Measurements from ENCODE around the gene WEE2.
"Not testable (repeated sequence)": the region's sequence is repeated elsewhere in the genome, so short reads cannot be mapped to it uniquely, and the experiment has no call there.

WEE2 gene

DNA sequence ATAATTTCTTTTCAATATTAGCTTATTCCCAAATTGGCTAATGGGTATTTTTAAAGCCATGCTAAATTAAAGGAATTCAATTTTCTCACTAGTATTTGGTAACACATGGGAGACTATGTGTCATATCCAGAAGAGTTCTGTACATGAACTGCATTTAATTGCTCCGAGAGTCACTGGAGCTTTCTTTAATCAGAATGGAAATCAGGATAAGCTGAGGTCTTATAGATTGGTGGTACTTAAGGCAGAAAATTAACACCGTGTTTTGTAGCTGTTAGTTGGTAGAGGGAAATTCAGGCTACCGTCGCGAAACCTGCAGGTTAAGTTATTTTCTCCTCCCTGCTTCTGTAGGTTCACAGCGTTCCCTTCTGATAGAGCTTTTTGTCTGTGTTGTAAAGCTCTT lies at the start of gene WEE2:
TSS of gene WEE2 (plus strand) at position 3 of the 400 bp plus-strand sequence. CDS start 406 bp downstream, outside the sequence.
- no peak for DNase-seq

DNA sequence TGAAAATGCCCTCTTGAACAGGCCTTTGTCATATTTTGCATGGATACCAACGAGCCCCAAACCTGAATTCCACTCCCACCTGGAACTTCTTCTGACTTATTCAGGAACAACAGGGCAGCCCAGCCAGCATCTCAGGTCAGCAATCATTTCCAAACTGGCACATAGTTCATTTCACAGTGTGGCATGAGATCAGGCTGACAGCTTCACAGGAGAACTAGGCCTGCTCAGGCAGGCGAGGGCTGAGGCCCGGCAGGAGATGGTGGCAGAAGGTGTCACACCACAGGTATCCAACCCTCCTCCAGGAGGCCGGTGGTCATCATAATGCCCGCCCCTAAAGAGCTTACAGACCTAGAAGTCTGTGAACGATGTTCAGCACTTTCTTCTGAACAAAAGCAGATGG lies 48.7 kb upstream of the WEE2 start:
- no peak for DNase-seq

DNA sequence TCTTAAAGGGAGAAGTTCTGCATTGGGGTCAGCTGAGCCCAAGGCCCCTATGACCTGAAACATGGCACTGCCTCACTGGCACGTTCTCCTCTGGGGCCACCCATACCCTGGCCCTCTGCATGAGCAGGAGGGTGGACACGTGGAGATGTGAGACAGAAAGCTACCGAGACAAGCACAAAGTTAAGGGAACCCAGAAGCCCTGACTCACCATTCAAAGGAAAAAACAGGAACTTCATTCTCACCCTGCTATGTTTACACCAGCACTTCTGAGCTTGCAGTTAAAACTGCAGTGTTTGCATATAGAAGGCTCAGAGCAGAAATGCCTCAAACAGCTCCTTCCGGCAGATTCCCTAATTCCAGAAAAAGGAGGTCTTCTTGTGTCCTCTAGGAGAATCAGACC lies 47.9 kb upstream of the WEE2 start:
- DNase-seq: no peak

DNA sequence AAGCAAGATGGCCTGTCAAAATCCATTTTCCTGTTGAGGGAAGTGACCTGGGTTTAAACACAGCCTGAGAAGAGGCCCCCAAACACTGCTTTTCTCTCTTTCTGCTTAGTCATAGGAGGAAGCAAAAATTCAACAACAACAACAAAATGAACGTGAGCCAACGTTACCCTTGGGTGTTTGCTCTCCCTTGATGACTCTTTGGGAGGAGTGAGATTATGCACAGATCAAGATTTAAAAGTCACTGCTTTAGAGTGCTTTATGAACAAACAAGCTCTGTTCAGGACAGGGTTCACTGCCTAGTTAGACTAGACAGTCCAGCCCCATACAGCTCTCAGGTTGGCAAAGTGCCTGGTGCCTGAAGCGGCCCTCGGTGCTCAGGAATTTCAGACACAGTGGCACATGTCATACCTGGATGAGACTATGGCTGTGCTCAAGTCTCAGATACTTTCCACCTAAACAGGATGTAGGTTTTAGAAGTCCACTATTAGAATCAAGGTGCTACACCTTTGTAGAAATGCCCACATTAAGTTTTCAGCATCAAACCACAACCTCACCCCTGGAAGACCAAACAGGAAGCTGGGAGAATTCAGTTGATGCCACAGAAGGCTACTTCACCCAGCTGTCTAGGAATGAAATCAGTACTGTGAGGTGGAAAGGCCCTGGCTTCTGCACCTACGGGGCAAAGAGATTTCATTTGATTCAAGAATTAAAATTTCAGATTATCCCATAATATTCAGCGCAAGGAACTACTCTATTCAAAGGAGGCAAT lies 44.9 kb upstream of the WEE2 start:
- no peak for DNase-seq

DNA sequence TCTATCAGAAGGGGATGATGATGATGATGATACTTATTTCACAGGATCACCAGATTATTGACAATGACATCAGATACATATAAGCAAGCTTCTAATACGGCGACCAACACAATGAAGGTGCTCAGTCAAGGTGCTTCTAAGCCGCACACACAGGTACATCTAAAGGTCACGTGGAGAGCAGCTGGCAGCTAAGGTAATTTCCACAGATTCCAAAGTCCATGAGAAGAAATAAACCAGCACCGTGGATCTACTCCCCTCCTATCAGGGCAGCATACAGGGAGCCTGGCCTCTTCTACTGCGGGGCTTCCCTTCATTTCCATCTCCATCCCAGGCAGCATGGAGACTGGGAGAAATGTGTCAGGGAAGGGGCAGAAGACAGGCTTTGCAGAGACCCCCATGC lies 43.7 kb upstream of the WEE2 start:
- no peak for DNase-seq

DNA sequence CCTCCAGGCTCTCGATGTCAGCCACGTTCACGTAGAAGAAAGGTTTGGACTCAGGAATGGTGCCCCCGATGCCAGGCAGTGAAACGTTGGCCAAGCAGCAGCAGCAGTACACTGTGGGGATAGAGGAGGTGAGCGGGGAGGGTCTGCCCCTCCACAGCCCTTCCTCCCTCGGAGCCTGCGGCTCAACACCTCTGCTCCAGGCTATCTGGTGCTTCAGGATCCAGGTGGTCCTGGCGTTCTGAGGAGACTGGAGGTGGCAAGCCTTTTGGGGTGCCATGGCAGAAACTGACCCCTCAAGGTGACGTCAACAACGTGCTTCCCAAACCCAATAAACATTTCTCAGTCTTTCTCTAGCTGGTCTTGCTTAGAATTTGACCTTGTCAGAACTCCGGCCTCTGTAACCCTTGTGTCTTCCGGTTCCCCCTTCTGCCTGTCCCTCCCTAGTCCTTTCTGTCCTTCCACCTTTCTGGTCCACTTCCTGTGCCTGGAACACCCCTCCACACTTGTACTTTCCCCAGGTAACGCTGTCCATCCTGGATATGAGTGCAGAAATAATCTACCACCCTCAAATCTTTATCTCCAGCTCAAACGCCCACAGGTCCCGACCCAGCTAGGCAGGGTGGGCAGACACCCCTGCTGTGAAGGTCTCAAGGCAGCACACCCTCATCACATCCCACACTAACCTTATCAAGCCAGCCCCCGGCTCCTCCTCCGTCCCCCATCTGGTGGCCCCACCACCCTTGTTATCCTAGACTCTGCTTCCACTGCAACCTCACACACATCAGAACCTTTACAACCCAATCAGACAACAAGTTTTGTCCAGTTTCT lies 42.7 kb upstream of the WEE2 start:
- no peak for DNase-seq

DNA sequence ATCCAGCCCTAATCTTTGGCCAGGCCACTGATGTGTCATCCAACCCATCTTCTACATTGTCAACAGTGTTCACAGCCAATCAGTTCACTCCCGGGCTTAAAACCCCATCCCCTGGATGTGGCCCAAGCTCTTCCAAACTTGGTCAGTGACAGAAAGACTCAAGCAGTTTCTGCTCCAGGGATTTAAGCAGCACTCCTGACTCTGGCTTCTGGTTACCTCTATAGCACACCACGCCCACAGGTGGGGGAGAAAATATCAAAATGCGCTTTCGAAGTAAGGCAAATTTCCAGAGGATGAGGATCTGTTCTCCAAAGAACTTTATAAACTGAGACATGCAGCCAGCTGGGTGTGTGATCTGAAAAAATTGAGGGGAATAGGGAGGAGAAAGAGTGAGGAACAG lies 42.1 kb upstream of the WEE2 start:
- no peak for DNase-seq

DNA sequence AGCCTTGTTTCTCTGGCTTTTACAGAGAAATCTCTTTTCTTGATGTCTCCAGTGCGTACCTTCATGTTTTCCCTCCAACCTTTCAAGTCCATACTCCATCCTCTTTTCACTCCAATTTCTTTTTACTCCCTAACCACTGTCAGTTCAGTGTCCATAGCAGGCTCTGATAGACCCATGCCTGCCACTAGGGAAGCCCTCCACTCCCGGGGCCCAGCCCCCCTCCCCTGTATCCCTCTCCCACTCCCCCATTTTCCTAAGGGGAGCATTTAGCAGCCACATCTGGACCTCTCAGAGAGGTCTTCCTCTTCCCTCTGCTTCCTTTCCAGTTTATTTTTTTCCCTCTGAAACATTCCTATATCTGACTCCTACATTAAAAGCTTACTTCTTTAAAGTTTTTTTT lies 39.3 kb upstream of the WEE2 start:
- no peak for DNase-seq

DNA sequence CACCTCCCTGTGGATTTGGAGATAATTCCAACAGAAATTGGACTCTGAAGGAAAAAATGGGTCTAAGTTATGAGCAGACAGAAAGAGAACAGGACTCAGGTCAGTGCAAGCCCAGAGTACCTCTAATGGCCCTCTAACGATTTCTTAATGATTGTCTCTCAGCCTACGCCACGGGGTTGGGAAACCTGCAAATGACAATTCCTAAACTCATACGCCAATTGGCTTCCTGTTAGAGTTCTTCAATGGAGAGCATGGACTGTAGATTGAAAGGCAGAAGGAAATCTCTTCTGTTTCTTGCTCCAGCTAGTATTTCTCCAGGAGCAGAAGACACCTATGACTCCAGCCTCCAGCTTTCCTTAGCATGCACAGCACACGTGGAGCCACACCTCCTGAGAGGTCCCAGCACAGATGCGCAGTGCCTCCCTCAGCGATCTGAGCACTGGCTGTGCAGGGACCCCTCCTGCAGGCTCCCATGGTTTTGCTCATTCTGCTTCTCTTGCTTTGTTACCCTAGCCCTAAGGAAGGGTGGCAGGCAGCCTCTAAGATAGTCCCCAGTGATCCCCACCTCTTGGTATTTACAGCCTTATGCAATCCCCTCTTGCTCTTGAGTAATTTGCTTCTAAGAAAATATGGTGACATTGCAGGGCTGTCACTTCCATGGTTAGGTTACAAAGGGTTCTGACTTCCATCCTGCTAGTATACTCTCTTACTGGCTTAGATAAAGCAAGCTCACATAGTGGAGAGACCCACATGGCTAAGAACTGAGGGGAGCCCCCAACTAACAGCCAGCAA lies 36.3 kb upstream of the WEE2 start:
- no peak for DNase-seq

DNA sequence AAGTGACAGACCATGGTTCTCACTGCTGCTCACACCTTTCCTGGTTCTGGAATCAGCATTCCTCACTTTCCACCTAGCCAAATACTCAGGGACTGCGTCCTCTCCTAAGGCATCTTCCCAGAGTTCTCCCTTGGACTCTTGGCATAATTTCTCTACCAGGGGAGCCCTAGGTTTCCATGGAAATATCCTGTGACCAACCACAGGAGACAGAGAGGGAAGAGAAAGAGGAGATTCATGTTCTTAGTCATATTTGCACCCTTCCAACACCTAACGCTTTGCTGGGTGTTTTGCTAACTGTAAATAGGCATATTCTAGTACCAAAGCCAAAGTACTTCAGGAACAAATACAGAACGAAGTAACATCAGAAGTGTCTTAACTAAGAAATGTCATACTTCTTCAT lies 34.8 kb upstream of the WEE2 start:
- DNase-seq: no peak

DNA sequence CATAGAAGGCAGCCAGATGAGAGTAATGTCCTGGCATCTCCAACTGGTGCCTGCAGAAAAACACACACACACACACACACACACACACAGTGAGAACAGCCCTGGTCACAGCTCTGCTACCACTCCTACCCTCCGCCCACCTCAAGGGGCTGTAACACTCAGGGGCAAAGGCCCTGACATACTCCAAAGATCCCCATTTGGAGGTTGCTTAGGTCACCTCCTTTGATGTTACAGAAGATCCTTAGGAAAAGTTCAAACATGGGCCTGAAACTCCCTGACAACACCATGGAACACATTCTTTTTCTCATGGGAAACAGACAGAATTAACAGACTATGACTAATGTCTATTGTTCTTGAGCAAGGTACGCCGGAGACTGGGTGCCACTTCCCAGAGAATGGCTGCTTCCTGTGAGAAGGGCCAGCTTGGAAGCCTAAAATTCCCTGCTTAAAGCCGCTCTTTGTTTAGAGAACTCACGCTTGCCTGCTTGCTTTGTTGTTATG lies 33.9 kb upstream of the WEE2 start:
- no peak for DNase-seq

DNA sequence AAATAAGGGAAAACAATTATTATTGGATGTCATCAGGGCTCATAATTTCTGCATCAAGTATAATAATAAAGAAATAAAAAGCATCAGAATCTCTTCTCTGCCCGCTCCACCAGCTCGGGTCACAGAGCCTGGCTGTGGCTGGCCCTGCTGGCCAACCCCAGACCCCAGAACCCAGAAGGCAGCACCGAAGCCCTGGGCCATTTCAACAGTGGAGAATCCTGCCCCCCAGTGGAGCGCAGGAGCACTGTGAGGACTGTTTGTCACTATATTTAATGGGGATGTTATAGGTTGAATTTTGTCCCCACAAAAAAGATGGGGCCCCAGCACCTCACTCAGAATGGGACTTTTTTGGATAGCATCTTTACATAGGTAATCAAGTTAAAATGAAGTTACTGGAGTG lies 33.5 kb upstream of the WEE2 start:
- no peak for DNase-seq

DNA sequence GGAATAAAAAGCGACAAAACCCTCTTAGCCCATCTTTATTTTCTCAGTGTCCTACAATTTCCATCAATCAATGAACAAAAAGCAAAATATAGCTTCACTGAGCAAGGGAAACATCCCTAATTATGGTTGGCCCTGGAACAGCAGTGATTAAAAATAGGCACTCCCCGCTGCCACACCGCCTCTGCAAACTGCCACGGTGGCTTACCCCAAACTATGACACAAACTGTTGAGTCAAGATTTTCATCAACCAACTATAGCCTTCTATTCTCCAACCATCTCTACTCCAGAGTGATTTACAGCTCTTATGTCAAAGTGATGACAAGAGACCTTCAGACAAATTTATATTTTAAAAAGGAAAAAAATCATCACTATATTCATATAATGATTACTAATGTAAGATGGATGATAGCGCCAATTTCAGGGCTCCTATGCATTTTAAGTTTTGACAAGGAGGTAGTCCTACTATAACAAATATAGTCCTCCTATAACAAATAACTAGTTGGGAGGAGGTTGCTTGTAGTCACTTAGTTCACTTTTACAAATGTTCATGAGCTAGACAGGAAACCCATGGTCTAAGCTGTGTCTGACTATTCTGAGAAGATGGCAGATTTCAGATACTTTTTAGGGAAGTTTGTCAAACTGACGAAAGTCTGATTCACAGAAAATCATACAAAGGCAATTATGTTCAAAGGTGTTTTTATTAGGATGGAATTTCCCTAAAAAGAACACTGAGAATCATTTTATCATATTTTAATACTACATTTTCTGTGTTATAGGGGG lies 32.5 kb upstream of the WEE2 start:
- DNase-seq: no peak

DNA sequence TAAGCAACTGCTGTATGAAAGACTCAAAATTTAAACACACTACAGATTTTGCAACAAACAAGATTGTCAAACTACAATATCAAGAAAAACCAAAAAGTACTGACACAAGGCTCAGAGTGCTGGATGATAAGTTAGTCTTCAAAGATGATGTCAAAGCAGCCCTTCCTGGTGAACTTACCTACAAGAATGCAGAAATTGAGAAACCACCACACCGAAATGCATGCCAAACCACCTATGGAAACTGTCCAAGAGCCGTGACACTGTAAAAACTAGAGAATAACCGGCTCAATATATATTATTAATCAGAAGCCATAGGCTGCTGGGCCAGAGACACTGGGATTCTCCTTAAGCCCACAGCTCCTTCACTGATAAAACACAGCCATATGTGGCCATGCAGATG lies 31.5 kb upstream of the WEE2 start:
- DNase-seq: no peak

DNA sequence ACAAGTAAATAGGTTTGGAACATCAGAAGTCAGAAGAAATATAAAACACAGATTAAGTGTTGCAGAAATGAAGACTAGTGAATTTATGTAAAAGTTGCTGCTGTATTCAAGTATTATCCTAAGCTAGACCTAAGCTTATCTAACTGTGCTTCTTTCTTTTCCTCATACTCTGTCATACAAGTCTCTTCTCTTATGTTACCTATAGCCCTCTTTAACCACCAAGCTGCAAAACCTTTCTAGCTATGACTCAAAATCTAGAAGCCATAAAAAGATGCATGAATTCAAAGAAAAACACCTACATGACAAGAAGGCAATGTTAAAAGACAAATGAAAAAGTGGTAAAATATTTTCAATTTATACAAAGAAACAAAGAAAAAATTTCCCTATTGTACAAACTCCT lies 29.1 kb upstream of the WEE2 start:
- no peak for DNase-seq

DNA sequence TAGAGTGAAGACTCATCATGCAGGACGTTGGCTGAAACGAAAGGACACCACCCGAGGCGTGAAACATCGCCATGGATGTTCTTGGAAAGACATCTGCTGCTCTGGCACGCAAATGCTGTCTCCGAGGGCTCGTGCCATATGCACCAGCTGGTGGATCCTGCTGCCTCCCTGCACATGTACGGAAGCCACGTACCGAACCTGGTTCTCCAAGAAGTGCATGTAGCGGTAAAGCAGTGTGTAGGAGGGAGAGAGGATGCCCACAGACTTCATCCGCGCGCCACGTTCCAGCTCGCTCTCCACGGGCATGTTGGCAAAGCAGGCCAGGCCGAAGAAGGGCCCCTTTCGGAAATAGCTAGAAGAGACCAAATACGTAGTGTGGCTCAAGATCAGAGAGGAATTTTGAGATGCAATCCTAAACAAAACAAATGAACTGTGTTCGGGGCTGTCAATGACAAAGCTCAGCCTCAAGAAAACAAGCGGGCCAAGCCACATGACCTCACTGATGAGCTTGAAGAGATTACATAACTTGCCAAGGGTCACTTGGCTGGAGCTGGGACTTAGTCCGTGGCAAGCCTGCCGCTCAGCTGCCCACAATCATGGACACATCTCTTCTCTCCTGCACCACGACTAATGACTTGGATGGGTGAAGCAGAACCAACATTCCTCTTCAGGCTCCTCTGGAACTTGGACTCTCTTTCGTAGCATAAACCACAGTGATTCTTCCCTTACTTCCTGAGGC lies 22.7 kb upstream of the WEE2 start:
- DNase-seq: peak; percentile 46

DNA sequence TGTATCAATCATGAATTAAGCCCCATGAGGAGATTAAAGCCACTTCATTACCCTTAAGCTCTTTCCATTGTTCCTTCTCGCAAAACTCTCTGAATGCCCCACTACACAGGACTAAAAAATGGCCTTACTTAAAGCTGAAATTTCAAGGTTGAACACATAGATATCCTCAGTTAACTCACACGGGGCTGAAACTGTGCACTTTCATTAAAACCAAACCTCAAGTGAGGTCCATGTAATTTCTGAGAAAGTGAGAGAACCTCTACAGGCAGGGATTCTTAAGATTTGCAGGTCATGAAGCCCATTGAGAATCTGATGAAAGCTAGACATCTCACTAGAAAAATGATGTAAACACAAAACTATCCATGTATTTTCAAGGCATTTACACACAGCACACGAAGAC lies 22.1 kb upstream of the WEE2 start:
- DNase-seq: no peak

DNA sequence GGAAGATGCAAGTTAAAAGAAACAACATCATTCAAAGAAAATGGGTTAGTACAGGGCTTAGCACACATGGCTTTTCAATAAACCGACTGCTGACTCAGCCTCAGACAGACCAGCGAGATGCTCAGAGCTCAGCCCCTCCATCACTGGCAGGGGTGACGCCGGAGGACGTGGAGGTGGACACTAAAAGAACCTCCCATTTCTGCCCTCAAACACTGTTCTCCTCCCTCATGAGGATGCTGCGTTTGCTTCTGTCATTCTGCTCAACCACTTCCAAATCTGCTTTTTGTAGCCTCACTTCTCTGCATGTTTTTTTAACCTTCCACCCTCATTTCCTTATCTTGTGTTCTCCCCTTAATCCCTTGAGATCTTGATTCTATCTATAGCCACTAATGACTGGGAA lies 21.5 kb upstream of the WEE2 start:
- DNase-seq: no peak

DNA sequence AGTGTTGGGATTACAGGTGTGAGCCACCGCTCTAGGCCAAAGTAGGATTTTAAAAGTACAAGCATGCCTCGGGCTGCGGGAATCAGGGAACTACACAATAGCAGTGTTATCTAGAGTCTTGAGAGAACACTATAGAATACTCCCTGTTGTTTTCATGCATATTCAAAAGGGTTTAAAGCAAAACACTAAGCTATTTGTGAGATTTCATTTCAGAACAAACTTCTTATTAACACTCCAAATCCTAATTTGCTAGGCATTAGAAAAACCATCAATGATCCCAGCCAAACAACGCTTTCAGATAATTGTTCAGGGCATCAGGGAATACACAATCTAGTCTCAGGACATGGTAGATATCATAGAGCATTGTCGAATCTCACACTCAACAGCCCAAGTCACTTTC lies 20.1 kb upstream of the WEE2 start:
- DNase-seq: no peak

DNA sequence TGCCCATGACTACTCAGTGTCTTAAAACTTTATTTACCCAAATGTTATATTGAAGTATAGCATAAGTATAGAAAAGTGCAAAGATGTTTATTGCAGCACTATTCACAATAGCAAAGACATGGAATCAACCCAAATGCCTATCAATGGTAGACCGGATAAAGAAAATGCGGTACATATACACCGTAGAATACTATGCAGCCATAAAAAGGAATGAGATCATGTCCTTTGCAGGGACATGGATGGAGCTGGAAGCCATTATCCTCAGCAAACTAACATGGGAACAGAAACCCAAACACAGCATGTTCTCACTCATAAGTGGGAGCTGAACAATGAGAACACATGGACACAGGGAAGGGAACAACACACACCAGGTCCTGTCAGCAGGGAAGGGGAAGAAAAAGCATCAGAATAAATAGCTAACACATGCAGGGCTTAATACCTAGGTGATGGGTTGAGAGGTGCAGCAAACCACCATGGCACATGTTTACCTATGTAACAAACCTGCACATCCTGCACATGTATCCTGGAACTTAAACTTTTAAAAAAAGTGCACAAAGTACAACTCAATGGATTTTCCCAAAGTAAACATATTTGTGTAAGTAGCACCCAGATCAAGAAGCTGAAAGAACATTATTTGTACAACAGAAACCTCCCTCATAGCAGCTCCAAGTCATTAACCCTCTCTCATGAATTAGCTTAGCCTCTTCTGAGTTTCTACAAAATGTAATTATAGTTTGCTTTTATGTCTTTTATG lies 18.9 kb upstream of the WEE2 start:
- DNase-seq: not testable (repeated sequence)

DNA sequence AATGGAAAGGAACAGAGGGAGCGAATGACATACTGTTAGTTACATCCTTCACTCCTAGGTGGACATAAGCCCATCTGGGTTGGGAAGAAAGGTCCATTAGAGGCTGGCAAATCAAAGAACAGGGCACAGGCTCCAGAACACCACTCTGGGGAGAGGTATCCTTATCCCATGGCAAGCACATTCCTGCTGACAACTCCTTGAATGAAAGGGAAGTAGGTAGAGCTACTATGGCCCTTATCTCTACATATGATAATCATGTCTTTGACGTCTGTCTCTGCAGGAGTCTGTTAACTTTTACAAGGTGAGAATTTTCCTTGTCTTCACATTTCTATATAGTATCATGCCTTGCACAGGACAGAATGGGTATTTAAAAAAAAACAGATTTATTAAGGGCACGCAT lies 16.6 kb upstream of the WEE2 start:
- no peak for DNase-seq

Measured in NCI-H2171 (cell line).